Activated T-cell treated with anti-CD3 and anti-CD28 coated beads for 1 hour (primary cell): Measurements from ENCODE around the gene PTPRC.

Source experiments
- DNase-seq: peaks from one replicate; pipeline ENCODE4 v3.0.0-alpha.2; 2020; ENCODE audit warnings: low read depth

The PTPRC gene

DNA sequence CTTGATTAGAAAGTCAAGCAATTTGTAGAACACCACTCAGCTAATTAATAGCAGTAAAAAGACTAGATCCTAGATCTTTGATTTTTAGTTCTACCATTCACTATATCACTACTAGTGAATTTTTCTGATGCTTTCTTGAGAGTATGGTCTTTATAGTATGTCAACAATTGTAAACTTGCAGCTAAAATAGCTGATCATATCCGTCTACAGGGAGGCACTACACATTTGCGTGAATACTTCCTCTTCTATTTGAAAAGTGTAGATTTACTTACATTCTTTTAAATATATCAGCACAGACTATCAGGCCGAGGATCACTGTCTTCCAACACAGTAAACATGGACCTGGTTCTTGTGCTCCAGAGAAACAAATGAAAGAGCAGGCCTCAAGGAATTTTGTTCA lies 18.6 kb upstream of the PTPRC start:
- DNase-seq, result no peak

DNA sequence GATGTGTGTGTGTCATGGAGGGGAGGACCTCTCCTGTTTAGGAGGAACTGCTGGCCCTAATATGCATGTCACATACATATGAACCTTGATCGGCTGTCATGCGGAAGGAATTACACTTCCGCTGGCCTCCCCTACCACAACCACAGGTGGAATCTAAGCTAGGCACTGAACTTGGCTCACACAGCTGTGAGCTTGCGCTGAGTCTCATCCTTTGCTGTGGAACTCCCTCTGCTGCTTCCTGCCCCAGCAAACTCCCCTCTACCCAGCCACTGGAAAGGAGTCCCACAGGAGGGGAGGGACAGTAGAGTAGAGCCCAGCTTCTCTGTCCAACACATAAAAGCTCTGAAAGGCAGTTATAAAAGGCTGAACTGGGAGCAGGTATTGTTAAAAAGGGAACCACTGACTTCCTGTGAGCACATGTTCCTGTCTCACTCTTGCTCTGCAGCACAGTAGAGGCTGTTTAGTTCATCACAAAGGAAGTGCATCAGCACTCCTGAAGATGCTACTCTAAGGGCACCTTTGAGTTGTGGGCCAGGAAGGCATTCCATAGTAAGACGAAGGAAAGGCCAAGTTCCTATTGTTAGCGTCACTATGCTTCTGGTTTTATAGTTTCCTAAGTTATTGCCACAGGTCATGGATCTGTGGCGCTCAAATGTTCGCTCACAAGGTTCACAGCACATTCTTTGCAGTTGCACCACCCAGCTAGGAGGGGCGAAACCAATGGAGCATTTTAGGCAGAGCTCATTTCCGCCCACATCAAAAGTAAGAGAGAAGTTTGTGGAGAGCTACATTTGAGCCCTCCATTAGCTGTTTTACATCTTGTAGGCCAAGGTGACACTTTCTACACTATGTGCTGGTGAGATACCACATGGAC lies 17.7 kb upstream of the PTPRC start:
- peak; percentile 42 for DNase-seq

- DNase-seq, result no peak
Measured at GRCh38 chr1:198622001-198622400, 16.8 kb upstream of the PTPRC start.

- DNase-seq, result no peak
Measured at GRCh38 chr1:198623752-198624647, 14.8 kb upstream of the PTPRC start.

- no peak for DNase-seq
Measured at GRCh38 chr1:198624648-198624980, 14.2 kb upstream of the PTPRC start.

DNA sequence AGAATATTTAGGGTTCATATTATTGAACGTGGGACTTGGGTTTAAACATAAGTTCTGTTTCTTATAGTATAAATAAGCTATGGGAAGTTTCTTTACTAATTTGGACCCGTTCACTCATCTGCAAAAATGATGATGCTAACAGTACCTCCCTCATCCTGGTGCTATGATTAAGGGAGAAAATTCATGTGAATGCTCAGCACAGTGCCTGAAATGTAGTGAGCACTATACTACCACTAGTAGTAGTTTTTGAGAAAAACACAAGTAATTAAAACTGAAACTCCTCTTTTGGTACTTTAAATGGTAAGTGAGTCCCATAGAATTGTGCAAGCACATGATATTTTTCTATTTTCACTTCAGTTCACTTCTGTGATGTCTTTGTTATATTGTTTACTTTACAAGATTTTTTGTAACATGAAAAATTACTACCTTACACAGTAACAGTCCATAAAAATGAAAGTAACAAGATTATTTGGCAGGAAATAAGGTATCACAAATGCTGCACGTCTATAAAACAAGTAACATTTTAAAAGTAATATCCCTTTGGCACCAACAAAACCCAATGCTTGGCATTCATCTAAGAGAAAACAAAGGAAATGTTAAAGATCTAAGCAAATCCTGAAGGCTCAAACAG lies 11.3 kb upstream of the PTPRC start:
- DNase-seq, result no peak

DNA sequence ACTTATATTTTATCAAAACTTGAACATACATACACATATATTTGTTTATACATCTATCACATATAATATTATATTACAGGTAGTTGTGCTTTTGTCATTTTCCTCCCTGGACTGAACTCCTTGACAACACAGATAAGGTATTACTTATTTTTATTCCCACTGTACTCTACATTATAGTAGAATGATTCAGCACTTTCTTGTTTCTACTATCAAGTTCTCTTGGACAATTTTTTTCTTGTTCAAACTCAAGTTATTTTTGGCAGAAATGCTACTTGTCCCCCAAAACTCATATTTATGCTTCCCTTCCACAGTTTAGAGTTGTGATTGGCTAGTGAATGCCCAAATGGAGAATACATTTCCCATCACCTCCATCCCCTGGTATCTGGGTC lies 10.8 kb upstream of the PTPRC start:
- no peak for DNase-seq

DNA sequence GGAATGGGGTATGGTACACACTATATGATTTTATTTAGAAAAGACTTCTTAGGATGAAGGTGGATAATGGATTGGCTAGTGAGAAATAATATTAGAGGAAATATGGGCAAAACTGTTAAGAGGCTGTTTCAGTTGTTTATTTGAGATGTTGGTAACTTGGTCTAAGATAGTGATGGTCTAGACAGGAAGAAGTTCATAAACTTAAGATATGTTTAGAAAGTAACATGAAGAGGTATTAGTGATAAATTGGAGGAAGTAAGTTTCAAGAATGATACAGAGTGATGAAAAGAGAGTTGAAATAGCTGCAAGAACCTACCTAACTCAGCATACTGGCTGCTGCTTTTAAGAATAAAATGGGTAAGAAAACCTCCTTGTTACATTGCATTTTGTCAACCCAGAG lies 9.2 kb upstream of the PTPRC start:
- DNase-seq, result no peak

DNA sequence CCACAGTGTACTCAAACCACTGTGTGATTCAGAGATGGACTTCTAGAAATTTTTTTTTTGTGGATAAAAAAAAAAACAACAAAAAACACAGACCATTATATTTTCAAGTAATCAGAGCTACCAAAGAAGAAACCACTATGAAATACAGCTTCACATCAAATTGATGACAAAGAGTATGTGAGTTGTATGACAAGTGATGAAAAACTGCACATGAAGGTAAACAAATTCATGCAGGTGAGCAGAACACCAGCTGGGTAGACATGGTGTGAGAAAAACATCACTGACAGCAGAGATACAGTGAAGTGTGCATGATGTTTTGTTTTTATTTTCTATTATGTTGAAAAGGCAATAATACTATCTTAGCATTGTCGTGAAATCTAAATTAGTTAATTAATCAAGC lies 8.0 kb upstream of the PTPRC start:
- DNase-seq, result no peak

- no peak for DNase-seq
Measured at GRCh38 chr1:198631292-198631691, 7.5 kb upstream of the PTPRC start.

DNA sequence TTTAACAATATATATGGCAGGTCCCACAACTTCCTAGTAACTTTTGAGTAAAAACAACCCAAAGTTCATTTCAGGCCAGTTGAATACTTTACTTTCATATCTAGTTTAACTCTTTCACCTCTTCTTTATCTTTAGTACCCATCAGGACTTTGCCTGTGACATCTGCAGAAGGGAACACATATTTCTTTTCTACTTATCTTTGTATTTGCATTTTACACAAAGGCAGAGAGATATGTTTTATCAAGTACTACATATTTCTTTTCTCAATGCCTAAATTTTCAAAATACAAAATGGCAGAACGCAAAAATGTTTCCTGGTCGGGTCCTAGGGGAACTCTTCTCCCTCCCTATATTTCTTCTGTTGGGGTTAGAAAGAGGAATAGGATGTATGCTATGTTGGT lies 6.8 kb upstream of the PTPRC start:
- no peak for DNase-seq

- no peak for DNase-seq
Measured at GRCh38 chr1:198633675-198634121, 5.1 kb upstream of the PTPRC start.

DNA sequence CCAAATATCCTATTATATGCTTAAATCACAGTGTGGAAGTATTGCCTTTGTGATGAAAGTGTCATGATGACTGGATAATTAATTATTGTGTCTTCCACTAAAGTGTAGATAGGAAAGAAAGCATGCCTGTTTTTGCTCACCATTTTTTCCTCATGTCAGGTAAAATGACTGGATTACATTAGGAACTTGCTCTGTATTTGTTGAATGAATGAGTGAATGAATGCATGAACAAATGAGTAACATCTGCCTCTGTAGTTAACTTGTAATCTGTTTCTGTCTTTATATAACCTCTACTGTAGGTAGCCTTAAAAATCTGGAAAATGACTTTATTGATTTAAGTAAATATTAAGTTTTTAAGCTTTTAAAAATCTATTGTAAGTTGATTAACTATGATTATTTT lies 2.9 kb upstream of the PTPRC start:
- DNase-seq, result no peak

GRCh38 chr1:198636391-198636790 lies 2.4 kb upstream of the PTPRC start:
- DNase-seq, result no peak

GRCh38 chr1:198637157-198637556 lies 1.7 kb upstream of the PTPRC start:
- DNase-seq, result no peak

DNA sequence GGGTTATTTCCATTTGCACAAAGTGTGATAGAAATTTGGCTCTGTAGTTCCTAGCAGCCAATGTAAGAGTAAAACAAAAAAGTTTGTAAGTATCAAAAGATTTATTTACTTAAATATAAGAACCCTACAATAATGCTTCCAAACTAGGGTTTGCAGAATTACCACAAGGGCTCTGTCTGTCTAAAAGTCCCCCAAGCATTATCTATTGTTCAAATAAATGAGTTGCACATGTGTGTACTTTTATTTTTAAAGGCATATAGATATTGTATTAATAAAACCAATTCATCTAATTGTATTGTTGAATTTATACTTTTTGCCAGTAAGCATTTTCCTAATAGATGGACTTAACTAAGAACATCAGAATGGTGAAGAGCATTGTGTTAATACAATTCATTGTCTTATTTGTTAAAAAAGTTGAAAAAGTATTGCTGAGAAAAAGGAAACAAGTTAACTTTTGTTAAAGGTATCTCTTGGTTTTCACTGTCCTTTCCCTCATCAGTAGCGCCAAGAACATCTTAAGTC lies 863 bp upstream of the PTPRC start:
- DNase-seq, result no peak

DNA sequence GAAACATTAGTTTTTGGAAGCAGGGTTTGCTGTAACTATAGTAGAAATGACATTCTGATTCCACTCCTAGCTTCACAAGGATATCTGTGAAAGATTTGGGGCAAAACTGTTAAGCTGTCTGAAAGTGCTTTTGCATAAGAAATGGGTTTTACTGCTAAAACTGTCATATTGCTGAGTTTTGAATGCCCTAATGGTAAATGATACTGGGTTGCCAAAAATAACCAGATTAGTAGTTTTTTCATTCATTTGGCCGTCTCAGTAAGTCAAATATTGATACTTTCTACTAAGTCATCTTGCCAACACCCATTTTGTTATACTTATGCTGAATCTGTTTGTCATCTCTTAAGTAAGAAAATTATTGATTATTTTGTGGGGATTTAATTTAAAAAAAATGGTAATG lies 399 bp upstream of the PTPRC start:
- DNase-seq, result no peak

DNA sequence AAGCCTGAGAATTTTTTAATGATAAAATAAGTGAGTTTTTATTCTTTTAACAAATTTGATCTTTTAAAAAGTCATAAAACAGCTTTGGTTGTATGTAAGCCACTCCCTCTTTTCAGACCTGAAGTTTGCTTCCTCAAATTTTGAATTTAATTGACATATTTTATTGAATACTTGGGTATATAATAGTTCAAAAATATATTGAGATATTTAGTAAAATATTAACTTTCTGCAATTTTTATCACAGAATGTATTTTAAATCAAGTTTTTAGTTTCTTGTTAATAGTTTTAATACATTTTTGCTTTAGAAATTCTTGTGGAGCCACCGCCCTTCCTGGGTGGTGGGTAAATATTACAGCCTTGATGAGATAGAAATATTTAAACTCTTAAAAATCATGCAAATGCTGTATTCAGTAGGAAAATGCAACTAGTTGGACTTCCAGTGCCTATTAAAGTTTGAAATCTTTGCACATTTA lies 867 bp downstream of the PTPRC start:
- DNase-seq, result no peak

- no peak for DNase-seq
Measured at GRCh38 chr1:198640174-198640573, 1.3 kb downstream of the PTPRC start.

- DNase-seq, result no peak
Measured at GRCh38 chr1:198641501-198641900, 2.7 kb downstream of the PTPRC start.

DNA sequence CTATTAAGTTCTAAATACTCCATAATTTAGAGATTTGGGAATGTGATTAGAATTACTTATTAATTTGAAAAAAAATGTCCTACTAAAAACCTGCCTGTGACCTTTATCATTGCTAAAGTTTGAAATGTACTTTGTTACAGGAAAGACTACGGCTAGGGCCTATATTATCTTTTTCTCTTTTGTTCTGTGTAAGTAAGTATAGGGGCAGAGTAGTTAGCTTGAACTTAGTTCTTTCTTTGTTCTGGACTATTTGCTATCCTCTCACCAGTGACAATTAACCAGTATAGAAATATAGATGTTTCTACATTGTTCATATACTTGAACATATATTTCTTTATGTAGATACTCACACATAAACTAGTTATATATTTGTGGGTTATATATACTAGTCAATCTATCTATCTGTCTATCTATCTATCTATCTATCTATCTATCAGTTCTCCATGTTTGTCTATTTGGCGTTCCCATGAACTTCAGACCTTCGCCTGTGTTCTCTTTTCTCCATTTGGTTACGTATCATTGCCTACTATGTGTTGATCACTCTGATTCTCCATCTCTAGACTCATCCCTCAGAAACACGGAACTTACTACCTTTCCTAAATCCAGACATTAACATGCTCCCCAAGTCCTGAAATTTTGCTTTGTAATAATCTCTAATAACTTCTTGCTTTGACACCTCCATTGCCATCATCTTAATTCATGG lies 3.3 kb downstream of the PTPRC start:
- DNase-seq, result no peak

DNA sequence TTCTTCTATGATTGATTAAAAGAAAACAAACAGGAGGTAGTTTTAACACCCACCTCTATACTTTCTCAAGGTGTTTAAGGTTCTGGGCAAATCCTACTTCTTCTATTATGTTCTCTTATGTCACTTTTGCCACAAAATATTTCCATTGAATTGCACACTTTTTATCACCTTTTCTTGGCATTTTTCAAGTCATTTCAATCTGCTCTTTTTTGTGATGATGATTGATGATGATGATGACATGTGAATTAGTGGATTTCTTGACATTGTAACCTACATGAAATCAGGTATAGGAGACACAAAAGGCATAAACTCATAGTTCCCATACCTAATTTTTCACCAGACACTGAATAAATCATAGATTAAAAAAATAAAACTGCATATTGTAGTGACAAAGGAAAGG lies 4.1 kb downstream of the PTPRC start:
- no peak for DNase-seq
